ENCODE data around the gene CIITA.
"Not testable (repeated sequence)": the region's sequence is repeated elsewhere in the genome, so short reads cannot be mapped to it uniquely, and the experiment has no call there.

DNA sequence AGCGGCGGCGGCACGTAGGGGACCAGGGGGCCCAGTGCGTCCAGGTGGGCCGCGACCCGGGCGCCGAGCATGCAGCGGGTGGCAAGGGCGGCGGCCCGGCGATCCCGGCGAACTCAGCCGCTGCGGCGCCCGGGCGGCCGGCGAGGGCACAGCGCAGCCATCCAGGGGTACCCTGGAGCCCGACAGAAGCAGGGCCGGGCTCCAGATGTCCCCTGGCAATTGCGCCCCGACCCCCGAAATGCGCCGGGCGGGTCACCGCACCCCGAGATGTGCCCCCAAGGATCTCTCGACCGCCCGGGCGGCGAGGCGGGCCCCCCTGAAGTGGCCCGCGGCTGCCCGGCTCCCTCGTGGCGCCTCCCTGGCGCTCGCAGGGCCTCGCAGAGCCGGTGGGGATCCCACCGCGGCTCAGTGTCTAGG is 64.9 kb downstream of the CIITA start:
- TF ChIP-seq CTCF (IDR thresholded peaks at IDR 0.05); ZFX (IDR thresholded peaks at IDR 0.05; ENCODE audit: borderline replicate concordance): not testable (repeated sequence)
